ENCODE measurements around the gene C4orf36. TPM values are rescaled to one million over a fixed set of nuclear protein-coding genes. Genes with fewer than 3 reads are reported as not detected.

The C4orf36 gene
- total RNA-seq, 2 experiments from 2014 or later = not detected

- Mint-ChIP-seq H3K4me1 (ENCODE audit: low read depth) (no peaks in the 10 kb centered on the region), H3K27me3 (no peaks in the 10 kb centered on the region), H3K36me3 (ENCODE audit: low read depth) (no peaks in the 10 kb centered on the region), H3K9me3 (no peaks in the 10 kb centered on the region), H3K27ac (no peak overlapping the region), H3K4me3 (no peak overlapping the region)
- Histone ChIP-seq H3K4me1 (ENCODE audit: insufficient read depth, low read length) (no peaks in the 10 kb centered on the region), H3K4me3 (ENCODE audit: low read length) (no peak overlapping the region), H3K36me3 (ENCODE audit: insufficient read depth, low read length) (no peaks in the 10 kb centered on the region), H3K27me3 (ENCODE audit: control insufficient read depth in 1 of 2, insufficient read depth in 2 of 2, low read length in 2 of 2) (no peaks in the 10 kb centered on the region), H3K27ac (ENCODE audit: low read depth in 1 of 2, low read length in 2 of 2) (no peak overlapping the region), H3K9me3 (ENCODE audit: control insufficient read depth in 1 of 2, insufficient read depth in 1 of 2, low read length in 2 of 2) (no peaks in the 10 kb centered on the region)
- TF ChIP-seq CTCF (IDR thresholded peaks at IDR 0.05) = no peak
- DNase-seq (no peak), ATAC-seq (ENCODE audit: poor library complexity) (no peak)
- ChIA-PET POLR2A (no interaction called here), CTCF (no interaction called here)
- intact Hi-C loops (cut with DNase I, micrococcal nuclease) = no loop called here
Observed at GRCh38 chr4:86833615-86834014, 58.6 kb downstream of the C4orf36 start.

GRCh38 chr4:86831262-86832130 lies 60.7 kb downstream of the C4orf36 start:
- Histone ChIP-seq H3K27me3 (ENCODE audit: control insufficient read depth in 1 of 2, insufficient read depth in 2 of 2, low read length in 2 of 2) (no peaks in the 10 kb centered on the region), H3K9me3 (ENCODE audit: control insufficient read depth in 1 of 2, insufficient read depth in 1 of 2, low read length in 2 of 2) (no peaks in the 10 kb centered on the region), H3K36me3 (ENCODE audit: insufficient read depth, low read length) (no peaks in the 10 kb centered on the region), H3K4me3 (ENCODE audit: low read length) (no peak overlapping the region), H3K27ac (ENCODE audit: low read depth in 1 of 2, low read length in 2 of 2) (no peak overlapping the region), H3K4me1 (ENCODE audit: insufficient read depth, low read length) (no peaks in the 10 kb centered on the region)
- POLR2A ChIA-PET = interaction anchor here (1.6 kb wide), 1 partner anchor 14 kb away, joined by 3 read pairs; no protein-coding TSS in a partner anchor
- H3K4me3 Mint-ChIP-seq = no peak overlapping the region
- DNase-seq (no peak), ATAC-seq (ENCODE audit: poor library complexity) (no peak)
- CTCF ChIA-PET = interaction anchor here (1.1 kb wide), 1 partner anchor 12 kb away, joined by 3 read pairs; no protein-coding TSS in a partner anchor
- H3K4me1 Mint-ChIP-seq (ENCODE audit: low read depth) = no peaks in the 10 kb centered on the region
- H3K27ac Mint-ChIP-seq = no peak overlapping the region
- TF ChIP-seq CTCF (IDR thresholded peaks at IDR 0.05) = no peak
- no peaks in the 10 kb centered on the region for H3K9me3 Mint-ChIP-seq
- H3K27me3 Mint-ChIP-seq = no peaks in the 10 kb centered on the region
- H3K36me3 Mint-ChIP-seq (ENCODE audit: low read depth) = no peaks in the 10 kb centered on the region
- intact Hi-C loops (cut with DNase I, micrococcal nuclease) = no loop called here

Other genes starting within 250 kb of the C4orf36 start
- not detected for gene SLC10A6, start 43.0 kb downstream of the C4orf36 start, total RNA-seq
- gene AFF1, start 42.6 kb upstream of the C4orf36 start, total RNA-seq = 10 to 100 TPM; 50.3 to 51.2 TPM